CD14-positive monocyte (primary cell): ENCODE measurements around the gene RAB40B. TPM values are rescaled to one million over a fixed set of nuclear protein-coding genes. Genes with fewer than 3 reads are reported as not detected.

Source experiments
- DNase-seq, 3 donors: peaks; one replicate each; pipeline ENCODE4 v3.0.0-alpha.2; 2011 to 2022
- H2AFZ ChIP-seq: 2 replicates; pipeline ENCODE4 v1.6.0; 2012; ENCODE audit warnings: mild to moderate bottlenecking, low read depth, low read length, inconsistent platforms; ENCODE audit not compliant: insufficient read depth, poor library complexity, severe bottlenecking
- H3K27ac ChIP-seq, 2 donors: 1 replicate in 1 of 2; 2 replicates in 1 of 2; pipeline ENCODE4 v1.5.1; 2012 to 2013; ENCODE audit warnings: low read length in 2 of 2, control low read depth in 1 of 2, inconsistent platforms in 1 of 2, low read depth in 1 of 2, mild to moderate bottlenecking in 1 of 2
- H3K27me3 ChIP-seq, 2 donors: one replicate each; pipeline versions ENCODE4 v1.6.0 to v1.6.1; 2011 to 2013; ENCODE audit warnings: low read length in 2 of 2; ENCODE audit not compliant: control insufficient read depth in 2 of 2, insufficient read depth in 2 of 2
- H3K36me3 ChIP-seq, 2 donors: replicated peaks in 1 of 2; 1 replicate in 1 of 2; 2 replicates in 1 of 2; pipeline versions ENCODE4 v1.5.1 to v1.6.1; 2012 to 2013; ENCODE audit warnings: low read length in 2 of 2, control low read depth in 1 of 2, inconsistent platforms in 1 of 2, mild to moderate bottlenecking in 1 of 2; ENCODE audit not compliant: insufficient read depth in 2 of 2, control insufficient read depth in 1 of 2
- H3K4me1 ChIP-seq, 2 donors: 1 replicate in 1 of 2; 2 replicates in 1 of 2; pipeline versions ENCODE4 v1.5.1 to v1.6.1; 2012 to 2013; ENCODE audit warnings: low read length in 2 of 2, control low read depth in 1 of 2, inconsistent platforms in 1 of 2, mild to moderate bottlenecking in 1 of 2, moderate library complexity in 1 of 2; ENCODE audit not compliant: insufficient read depth in 2 of 2, control insufficient read depth in 1 of 2
- H3K4me2 ChIP-seq: replicated peaks from 2 replicates; pipeline ENCODE3; 2012; ENCODE audit warnings: low read length, moderate library complexity, mild to moderate bottlenecking; ENCODE audit not compliant: poor library complexity, severe bottlenecking; ENCODE audit errors: extremely low read depth
- H3K4me3 ChIP-seq, 3 experiments: fragments of 200-600 bp in 1 of 3; sonication (generic) in 1 of 3; replicated peaks in 1 of 3; 1 replicate in 2 of 3; 2 replicates in 1 of 3; pipeline ENCODE4 v1.5.1; 2011 to 2013; ENCODE audit warnings: low read length in 3 of 3, mild to moderate bottlenecking in 3 of 3, control low read depth in 2 of 3, low read depth in 2 of 3, inconsistent platforms in 1 of 3, moderate library complexity in 1 of 3
- H3K79me2 ChIP-seq: 2 replicates; pipeline ENCODE4 v1.6.0; 2012; ENCODE audit warnings: mild to moderate bottlenecking, control low read depth, inconsistent platforms, low read length, moderate library complexity; ENCODE audit not compliant: insufficient read depth
- H3K9ac ChIP-seq: 2 replicates; pipeline ENCODE4 v1.6.0; 2017; ENCODE audit warnings: low read length, mild to moderate bottlenecking; ENCODE audit not compliant: insufficient read depth, poor library complexity, severe bottlenecking
- H3K9me3 ChIP-seq, 2 donors: replicated peaks in 1 of 2; 1 replicate in 1 of 2; 2 replicates in 1 of 2; pipeline versions ENCODE4 v1.5.1 to v1.6.1; 2012 to 2013; ENCODE audit warnings: low read length in 2 of 2, control low read depth in 1 of 2; ENCODE audit not compliant: control insufficient read depth in 1 of 2, insufficient read depth in 1 of 2
- H4K20me1 ChIP-seq: 2 replicates; pipeline ENCODE4 v1.6.0; 2012; ENCODE audit warnings: mild to moderate bottlenecking, low read length, control low read depth, moderate library complexity; ENCODE audit not compliant: insufficient read depth
- H3K27ac Mint-ChIP-seq, 7 donors: one replicate each; pipeline ENCODE4 v1.8.0; 2020; ENCODE audit warnings: mild to moderate bottlenecking in 7 of 7, mixed read lengths in 7 of 7, moderate library complexity in 6 of 7, inconsistent platforms in 2 of 7
- H3K27me3 Mint-ChIP-seq, 3 donors: one replicate each; pipeline ENCODE4 v1.8.0; 2021 to 2022; ENCODE audit warnings: low read depth in 3 of 3, mild to moderate bottlenecking in 3 of 3, mixed read lengths in 3 of 3, moderate library complexity in 3 of 3, inconsistent platforms in 1 of 3
- H3K36me3 Mint-ChIP-seq, 2 donors: one replicate each; pipeline ENCODE4 v1.8.0; 2020; ENCODE audit warnings: mixed read lengths in 2 of 2, inconsistent platforms in 1 of 2, mild to moderate bottlenecking in 1 of 2
- H3K4me1 Mint-ChIP-seq: one replicate; pipeline ENCODE4 v1.8.0; 2020; ENCODE audit warnings: mild to moderate bottlenecking, mixed read lengths
- H3K4me3 Mint-ChIP-seq, 2 donors: one replicate each; pipeline ENCODE4 v1.8.0; 2020; ENCODE audit warnings: mild to moderate bottlenecking in 2 of 2, mixed read lengths in 2 of 2, moderate library complexity in 1 of 2
- H3K9me3 Mint-ChIP-seq, 7 donors: one replicate each; pipeline ENCODE4 v1.8.0; 2020 to 2022; ENCODE audit warnings: mixed read lengths in 7 of 7, mild to moderate bottlenecking in 6 of 7, moderate library complexity in 6 of 7, inconsistent platforms in 2 of 7
- CTCF ChIP-seq: fragments of 200-600 bp; IDR thresholded peaks from one replicate; pipeline ENCODE4 v1.8.0; 2022; ENCODE audit warnings: antibody characterized with exemption, mild to moderate bottlenecking
- WGBS: methylation state at CpG from one replicate; pipeline ENCODE4 v1.1.5; 2013; ENCODE audit warnings: missing lambda C conversion rate; ENCODE audit not compliant: insufficient coverage; 5-methylcytosine and 5-hydroxymethylcytosine counted together
- intact Hi-C, 2 donors: fragments of 100-400 bp; cut with micrococcal nuclease; formaldehyde crosslinking; loops; one replicate each; pipeline versions ENCODE4 v1.15.0 to v1.15.1; 2023
- polyA plus RNA-seq, 3 donors: library from polyadenylated mRNA; depleted of rRNA in 1 of 3; unstranded in 2 of 3; stranded (reverse) in 1 of 3; fragments of 300-500 nt in 2 of 3; fragments of >200 nt in 1 of 3; fragmentation: Illumina TruSeq in 2 of 3; gene quantifications; 1 replicate in 2 of 3; 2 replicates in 1 of 3; pipeline ENCODE4 v1.2.3, GENCODE V29; 2012 to 2021
- small RNA-seq: library from RNA; depleted of rRNA; stranded (forward); fragments of <200 nt; gene quantifications from one replicate; pipeline ENCODE3, GENCODE V24; 2012; ENCODE audit warnings: low read depth; ENCODE audit not compliant: insufficient read length

RAB40B gene
- polyA plus RNA-seq, 3 donors: 0.75 to 2.2 (median 0.95) TPM

- H3K27me3 Mint-ChIP-seq: peaks cover 0 to 7% (median 0%) of the 10 kb centered on the region in 3 donors
- Histone ChIP-seq H3K9ac (no peak overlapping the region), H3K27ac (no peak overlapping the region), H3K4me2 (no peak overlapping the region), H3K79me2 (peaks cover 3% of the 10 kb centered on the region), H2AFZ (no peak overlapping the region), H3K4me3 (no peak overlapping the region), H4K20me1 (no peaks in the 10 kb centered on the region), H3K36me3 (peaks cover 21 to 79% of the 10 kb centered on the region in 2 donors), H3K27me3 (no peaks in the 10 kb centered on the region), H3K4me1 (peaks cover 6 to 7% of the 10 kb centered on the region in 2 donors), H3K9me3 (no peaks in the 10 kb centered on the region)
- no CpG with 5 or more reads among the region's 5 CpGs for WGBS
- DNase-seq: no peak
- intact Hi-C loops: no loop called here
- no peaks in the 10 kb centered on the region for H3K9me3 Mint-ChIP-seq
- H3K4me3 Mint-ChIP-seq: no peak overlapping the region
- peak overlapping the region in 4 of 7 donors; percentile 43 to 80 (median 54) for H3K27ac Mint-ChIP-seq
- no peak for TF ChIP-seq CTCF
- peaks cover 63 to 81% of the 10 kb centered on the region in 2 donors for H3K36me3 Mint-ChIP-seq
- H3K4me1 Mint-ChIP-seq: peaks cover 10% of the 10 kb centered on the region
These were observed 89.7 kb downstream of the RAB40B start for GRCh38 chr17:82608816-82609215.

GRCh38 chr17:82605939-82606600 lies 92.4 kb downstream of the RAB40B start:
- no peak for DNase-seq
- peaks cover 68 to 88% of the 10 kb centered on the region in 2 donors for H3K36me3 Mint-ChIP-seq
- H3K79me2 ChIP-seq: peaks cover 3% of the 10 kb centered on the region

More at GRCh38 chr17:82605939-82606600, 92.4 kb downstream of the RAB40B start:
- Histone ChIP-seq H3K4me1 (peaks cover 16% of the 10 kb centered on the region in 2 donors), H3K27ac (no peak overlapping the region), H3K36me3 (peaks cover 38 to 87% of the 10 kb centered on the region in 2 donors), H3K9ac (no peak overlapping the region), H3K27me3 (no peaks in the 10 kb centered on the region), H3K9me3 (no peaks in the 10 kb centered on the region), H4K20me1 (no peaks in the 10 kb centered on the region), H2AFZ (no peak overlapping the region), H3K4me2 (no peak overlapping the region), H3K4me3 (no peak overlapping the region)
- H3K27ac Mint-ChIP-seq: peak overlapping the region in 5 of 7 donors; percentile 7 to 86 (median 46)
- no peak for TF ChIP-seq CTCF
- H3K4me1 Mint-ChIP-seq: peaks cover 19% of the 10 kb centered on the region
- H3K9me3 Mint-ChIP-seq: no peaks in the 10 kb centered on the region
- peaks cover 0 to 7% (median 0%) of the 10 kb centered on the region in 3 donors for H3K27me3 Mint-ChIP-seq
- intact Hi-C loops: no loop called here
- 93% methylated on average over 12 of the region's 16 CpGs for WGBS
- no peak overlapping the region for H3K4me3 Mint-ChIP-seq

Small RNA genes lying within 50 kb of the gene (small RNA-seq; reads per million reads assigned to genes)
- gene MIR4525: not detected

Other genes with a start within 250 kb of the RAB40B start
- 100 to 1,000 TPM; 160 to 225 (median 217) TPM for gene CYBC1, start 247.9 kb downstream of the RAB40B start, polyA plus RNA-seq
- gene NARF, start 240.0 kb downstream of the RAB40B start, polyA plus RNA-seq: 100 to 1,000 TPM in 2 of 3 donors, 10 to 100 TPM in 1; 91.2 to 101 (median 100) TPM
- 10 to 100 TPM in 1 of 3 donors, 1 to 10 TPM in 2; 3.5 to 18.4 (median 4.7) TPM for gene FOXK2, start 179.0 kb downstream of the RAB40B start, polyA plus RNA-seq
- gene WDR45B, start 50.3 kb downstream of the RAB40B start, polyA plus RNA-seq: 10 to 100 TPM; 42.6 to 82.6 (median 60.3) TPM
- 10 to 100 TPM; 16.5 to 24.8 (median 23.2) TPM for gene FN3KRP, start 18.0 kb upstream of the RAB40B start, polyA plus RNA-seq
- gene FN3K, start 36.9 kb upstream of the RAB40B start, polyA plus RNA-seq: under 1 TPM in 1 of 3 donors, not detected in 2; 0.15 TPM
- gene TBCD, start 53.4 kb upstream of the RAB40B start, polyA plus RNA-seq: 10 to 100 TPM; 54.7 to 74.0 (median 66.6) TPM
- not detected for gene ZNF750, start 141.3 kb upstream of the RAB40B start, polyA plus RNA-seq